K562 (cell line): ENCODE data around the gene RAI1. TPM values are rescaled to one million over a fixed set of nuclear protein-coding genes. Genes with fewer than 3 reads are reported as not detected.

ENCODE experiments used
- ATAC-seq: fragments of 200-7000 bp; cut with Tn5 transposase; 3 replicates; pipeline ENCODE4 v1.9.1; 2020; ENCODE audit warnings: moderate library complexity
- BruUV-seq: library from RNA; stranded (reverse); fragments of 400-500 nt; replicated peaks from 2 replicates; lab custom pipeline; 2021; lab: Mats Ljungman, UMichigan
- CTCF ChIA-PET: fragments of 300-600 bp; formaldehyde crosslinking; extraction: SDS; loops from one replicate; lab custom pipeline; 2021; ENCODE audit warnings: low intra/inter-chr PET ratio; lab: Yijun Ruan, JAX
- POLR2A ChIA-PET: fragments of 300-600, 350-650 bp; sonication (Branson Sonifier 250); formaldehyde crosslinking; extraction: SDS; loops from one replicate; lab custom pipeline; 2021; ENCODE audit warnings: antibody characterized with exemption, inconsistent platforms; lab: Yijun Ruan, JAX
- DNase-seq, 4 experiments: peaks; one replicate each; pipeline versions ENCODE4 v3.0.0 to v3.0.0-alpha.2; 2011 to 2018; ENCODE audit warnings: low spot score in 3 of 4, mixed read lengths in 3 of 4; ENCODE audit errors: extremely low read depth in 1 of 4
- FAIRE-seq: peaks from 2 replicates; lab custom pipeline; 2011; peaks lifted over from hg19 to GRCh38; lab: Jason Lieb, UNC
- H2AFZ ChIP-seq: 2 replicates; pipeline ENCODE4 v1.6.0; 2011; ENCODE audit warnings: low read depth, low read length, control low read depth, inconsistent platforms
- H3K27ac ChIP-seq: fragments of 200-600 bp; 3 replicates; pipeline ENCODE4 v1.8.0; 2011; ENCODE audit warnings: low read depth, mild to moderate bottlenecking, control low read depth, inconsistent platforms, low read length, moderate library complexity, mixed read lengths; ENCODE audit errors: extremely low read depth
- H3K27me3 ChIP-seq, 2 experiments: fragments of 300-600 bp in 1 of 2; 2 replicates in 1 of 2; 3 replicates in 1 of 2; pipeline versions ENCODE4 v1.6.0 to v1.8.0; 2011; ENCODE audit warnings: inconsistent platforms in 2 of 2, low read length in 2 of 2, mild to moderate bottlenecking in 1 of 2, mixed read lengths in 1 of 2, moderate library complexity in 1 of 2; ENCODE audit not compliant: control insufficient read depth in 2 of 2, insufficient read depth in 2 of 2
- H3K36me3 ChIP-seq: fragments of 300-600 bp; 3 replicates; pipeline ENCODE4 v1.8.0; 2011; ENCODE audit warnings: mild to moderate bottlenecking, low read length, inconsistent platforms; ENCODE audit not compliant: control insufficient read depth, insufficient read depth
- H3K4me1 ChIP-seq, 2 experiments: fragments of 200-600 bp in 1 of 2; replicated peaks in 1 of 2; 2 replicates in 1 of 2; 3 replicates in 1 of 2; pipeline versions ENCODE4 v1.5.1 to v1.8.0; 2011; ENCODE audit warnings: inconsistent platforms in 2 of 2, low read length in 2 of 2, mild to moderate bottlenecking in 1 of 2, mixed read lengths in 1 of 2, moderate library complexity in 1 of 2; ENCODE audit not compliant: control insufficient read depth in 2 of 2, insufficient read depth in 2 of 2
- H3K4me2 ChIP-seq: 2 replicates; pipeline ENCODE4 v1.6.1; 2011; ENCODE audit warnings: low read length, control low read depth, inconsistent platforms, mixed read lengths; ENCODE audit not compliant: insufficient read depth
- H3K4me3 ChIP-seq: fragments of 200-600 bp; sonication (generic), shearing (Covaris generic); 2 replicates; pipeline ENCODE4 v1.5.1; 2016; ENCODE audit warnings: control low read depth, inconsistent platforms
- H3K79me2 ChIP-seq: fragments of 200-600 bp; 3 replicates; pipeline ENCODE4 v1.8.0; 2011; ENCODE audit warnings: low read length, inconsistent platforms; ENCODE audit not compliant: control insufficient read depth, insufficient read depth
- H3K9ac ChIP-seq, 2 experiments: 2 replicates each; pipeline versions ENCODE4 v1.6.0 to v1.6.1; 2011; ENCODE audit warnings: low read depth in 2 of 2, low read length in 2 of 2, control low read depth in 1 of 2, inconsistent platforms in 1 of 2, mild to moderate bottlenecking in 1 of 2, mixed read lengths in 1 of 2; ENCODE audit not compliant: insufficient read depth in 1 of 2
- H3K9me1 ChIP-seq: one replicate; pipeline ENCODE4 v1.6.0; 2011; ENCODE audit warnings: inconsistent platforms, mild to moderate bottlenecking, low read length, moderate library complexity; ENCODE audit not compliant: control insufficient read depth, insufficient read depth
- H3K9me3 ChIP-seq: replicated peaks from 2 replicates; pipeline ENCODE4 v1.5.1; 2011; ENCODE audit warnings: low read depth, low read length, inconsistent platforms; ENCODE audit not compliant: control insufficient read depth, insufficient read depth
- H4K20me1 ChIP-seq: replicated peaks from 2 replicates; pipeline ENCODE4 v1.6.1; 2011; ENCODE audit warnings: low read length, inconsistent platforms, mixed read lengths; ENCODE audit not compliant: control insufficient read depth, insufficient read depth
- BCL6 ChIP-seq: fragments of 250-450 bp; sonication (Bioruptor Pico); IDR thresholded peaks from 2 replicates; pipeline ENCODE4 v1.4.0; 2020
- EWSR1 ChIP-seq: fragments of 450-650 bp; IDR thresholded peaks from 2 replicates; pipeline ENCODE4 v1.6.1; 2018; ENCODE audit warnings: borderline replicate concordance, mild to moderate bottlenecking, low read depth, moderate library complexity; ENCODE audit not compliant: partially characterized antibody
- FOSL1 ChIP-seq: fragments of 200-800 bp; sonication (Bioruptor generic); conservative IDR thresholded peaks from 2 replicates; pipeline ENCODE4 v1.6.1; 2016; ENCODE audit warnings: missing genetic modification characterization, missing compliant biosample characterization
- IRF1 ChIP-seq: sonication (generic); formaldehyde crosslinking; IDR thresholded peaks from 2 replicates; pipeline ENCODE4 v1.8.0; 2022; ENCODE audit warnings: missing genetic modification reagents, mild to moderate bottlenecking, borderline replicate concordance
- RAD51 ChIP-seq: fragments of 450-650 bp; IDR thresholded peaks from 2 replicates; pipeline ENCODE4 v1.7.1; 2016; ENCODE audit warnings: low read depth, mild to moderate bottlenecking, borderline replicate concordance
- WGBS: fragments of 100-300 bp; shearing (Covaris generic); methylation state at CpG from one replicate; pipeline ENCODE4 v1.1.6; 2016; ENCODE audit warnings: low coverage, mixed read lengths; ENCODE audit not compliant: insufficient coverage; ENCODE audit errors: missing lambda C conversion rate; 5-methylcytosine and 5-hydroxymethylcytosine counted together
- in situ Hi-C: fragments of 300-500 bp; cut with MboI; formaldehyde crosslinking; loops from 4 replicates; pipeline ENCODE4 v1.15.0; 2018; ENCODE audit warnings: inconsistent platforms, mixed read lengths
- intact Hi-C: fragments of 100-400 bp; cut with micrococcal nuclease; formaldehyde crosslinking; loops from 2 replicates; pipeline ENCODE4 v1.14.2; 2022
- polyA plus RNA-seq, 8 experiments: library from polyadenylated mRNA; depleted of rRNA in 4 of 8; stranded (reverse) in 5 of 8; unstranded in 3 of 8; fragments of >200 nt; fragmentation: Nextera tagmentation in 2 of 8; fragmentation: Illumina TruSeq in 1 of 8; extraction: Ambion mirVana in 2 of 8; extraction: Trizol in 1 of 8; gene quantifications; 2 replicates each; pipeline versions ENCODE4 v1.2.1 to v1.2.3, GENCODE V29; 2011 to 2014; ENCODE audit warnings: inconsistent platforms in 1 of 8, missing spikeins in 1 of 8
- total RNA-seq, 7 experiments: library from RNA; depleted of rRNA in 6 of 7; stranded (reverse); fragments of >200 nt in 6 of 7; fragmentation: Illumina TruSeq in 2 of 7; extraction: Trizol in 2 of 7; gene quantifications; 2 replicates each; pipeline versions ENCODE4 v1.2.1 to v1.2.3, GENCODE V29; 2011 to 2021; ENCODE audit warnings: low replicate concordance in 1 of 7
- TF ChIP-seq, protein P1 (sequence below): fragments of 450-650 bp; formaldehyde crosslinking; IDR thresholded peaks from 2 replicates; pipeline ENCODE4 v1.4.0; 2020; ENCODE audit warnings: mild to moderate bottlenecking, moderate library complexity
- TF ChIP-seq, protein P2 (sequence below): fragments of 150-350 bp; conservative IDR thresholded peaks from 2 replicates; pipeline ENCODE4 v1.6.1; 2014; ENCODE audit warnings: low read length

Gene RAI1
- total and polyA plus RNA-seq, 9 of the 15 experiments (the other 6 are each of a cell fraction or from before 2014, with no cell fraction given), result 0.68 to 19.9 (median 5.5) TPM

DNA sequence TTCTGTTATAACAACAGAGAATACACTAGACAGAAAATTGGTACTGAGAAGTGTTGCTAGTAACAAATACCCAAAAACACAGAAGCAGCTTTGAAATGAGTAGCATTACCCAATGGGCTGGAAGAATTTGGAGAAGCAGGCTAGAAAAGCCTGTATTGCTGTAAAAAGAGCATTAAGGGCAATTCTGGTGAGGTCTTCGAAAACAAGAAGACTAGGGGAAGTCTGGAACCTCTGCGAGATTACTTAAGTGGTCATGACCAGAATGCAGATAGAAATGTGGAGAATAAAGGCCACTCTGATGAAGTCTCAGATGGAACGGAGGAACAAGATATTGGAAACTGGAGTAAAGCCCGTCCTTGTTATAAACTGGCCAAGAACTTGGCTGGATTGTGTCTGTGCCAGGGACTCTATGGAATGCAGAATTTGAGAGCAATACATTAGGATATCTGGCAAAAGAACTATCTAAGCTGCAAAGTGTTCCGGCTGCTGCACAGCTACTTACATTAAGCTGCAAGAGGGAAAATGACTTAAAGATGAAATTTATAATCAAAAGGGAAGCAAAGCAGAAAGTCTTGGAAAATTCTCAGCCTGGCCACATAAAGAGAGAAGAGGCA lies 44.9 kb upstream of the RAI1 start:
- FAIRE-seq (no peak), ATAC-seq (no peak), DNase-seq (no peak)
- H3K4me3 ChIP-seq, result no peak overlapping the region
- no peaks in the 10 kb centered on the region for H4K20me1 ChIP-seq
- no peaks in the 10 kb centered on the region for H3K9me3 ChIP-seq
- TF ChIP-seq EWSR1 (no peak), IRF1 (CRISPR knock-in tag) (no peak), RAD51 (no peak), FOSL1 (no peak), BCL6 (CRISPR knock-in tag) (no peak)
- TF ChIP-seq, protein P1, sequence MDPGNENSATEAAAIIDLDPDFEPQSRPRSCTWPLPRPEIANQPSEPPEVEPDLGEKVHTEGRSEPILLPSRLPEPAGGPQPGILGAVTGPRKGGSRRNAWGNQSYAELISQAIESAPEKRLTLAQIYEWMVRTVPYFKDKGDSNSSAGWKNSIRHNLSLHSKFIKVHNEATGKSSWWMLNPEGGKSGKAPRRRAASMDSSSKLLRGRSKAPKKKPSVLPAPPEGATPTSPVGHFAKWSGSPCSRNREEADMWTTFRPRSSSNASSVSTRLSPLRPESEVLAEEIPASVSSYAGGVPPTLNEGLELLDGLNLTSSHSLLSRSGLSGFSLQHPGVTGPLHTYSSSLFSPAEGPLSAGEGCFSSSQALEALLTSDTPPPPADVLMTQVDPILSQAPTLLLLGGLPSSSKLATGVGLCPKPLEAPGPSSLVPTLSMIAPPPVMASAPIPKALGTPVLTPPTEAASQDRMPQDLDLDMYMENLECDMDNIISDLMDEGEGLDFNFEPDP, result no peak
- TF ChIP-seq, protein P2, sequence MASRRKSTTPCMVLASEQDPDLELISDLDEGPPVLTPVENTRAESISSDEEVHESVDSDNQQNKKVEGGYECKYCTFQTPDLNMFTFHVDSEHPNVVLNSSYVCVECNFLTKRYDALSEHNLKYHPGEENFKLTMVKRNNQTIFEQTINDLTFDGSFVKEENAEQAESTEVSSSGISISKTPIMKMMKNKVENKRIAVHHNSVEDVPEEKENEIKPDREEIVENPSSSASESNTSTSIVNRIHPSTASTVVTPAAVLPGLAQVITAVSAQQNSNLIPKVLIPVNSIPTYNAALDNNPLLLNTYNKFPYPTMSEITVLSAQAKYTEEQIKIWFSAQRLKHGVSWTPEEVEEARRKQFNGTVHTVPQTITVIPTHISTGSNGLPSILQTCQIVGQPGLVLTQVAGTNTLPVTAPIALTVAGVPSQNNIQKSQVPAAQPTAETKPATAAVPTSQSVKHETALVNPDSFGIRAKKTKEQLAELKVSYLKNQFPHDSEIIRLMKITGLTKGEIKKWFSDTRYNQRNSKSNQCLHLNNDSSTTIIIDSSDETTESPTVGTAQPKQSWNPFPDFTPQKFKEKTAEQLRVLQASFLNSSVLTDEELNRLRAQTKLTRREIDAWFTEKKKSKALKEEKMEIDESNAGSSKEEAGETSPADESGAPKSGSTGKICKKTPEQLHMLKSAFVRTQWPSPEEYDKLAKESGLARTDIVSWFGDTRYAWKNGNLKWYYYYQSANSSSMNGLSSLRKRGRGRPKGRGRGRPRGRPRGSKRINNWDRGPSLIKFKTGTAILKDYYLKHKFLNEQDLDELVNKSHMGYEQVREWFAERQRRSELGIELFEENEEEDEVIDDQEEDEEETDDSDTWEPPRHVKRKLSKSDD, result no peak
- WGBS, result 11% methylated on average over 5 of the region's 5 CpGs
- POLR2A ChIA-PET, result interaction anchor here (0.6 kb wide), 1 partner anchor 98 kb away, joined by 3 read pairs; no protein-coding TSS in a partner anchor
- H3K27me3 ChIP-seq, result peaks cover 0 to 12% of the 10 kb centered on the region in 2 experiments; a peak in 2 of 5 replicates
- H3K4me2 ChIP-seq, result no peak overlapping the region
- in situ Hi-C loops (loop anchor here (10.0 to 25.0 kb wide), 2 partner anchors 132 to 649 kb away; no protein-coding TSS in a partner anchor), intact Hi-C loops (no loop called here)
- CTCF ChIA-PET, result no interaction called here
- H3K9me1 ChIP-seq, result no peaks in the 10 kb centered on the region
- no peaks in the 10 kb centered on the region for H3K36me3 ChIP-seq
- H3K79me2 ChIP-seq, result no peaks in the 10 kb centered on the region
- H3K27ac ChIP-seq, result no peak overlapping the region
- BruUV-seq, result no TSS peak
- no peaks in the 10 kb centered on the region; a peak in 1 of 5 replicates for H3K4me1 ChIP-seq
- H3K9ac ChIP-seq, result no peak overlapping the region
- H2AFZ ChIP-seq, result no peak overlapping the region
